Thyroid gland (tissue), 4 donors: ENCODE results near the gene RTL1.

Source experiments
- POLR2A ChIP-seq, 2 donors: fragments of 450-650 bp; IDR thresholded peaks; one replicate each; pipeline ENCODE4 v1.6.1; 2017; ENCODE audit warnings: antibody characterized with exemption in 2 of 2, mild to moderate bottlenecking in 2 of 2, moderate library complexity in 1 of 2
- TF ChIP-seq, protein P1 (sequence below), 6 experiments: fragments of 200-600 bp in 3 of 6; fragments of 450-650 bp in 3 of 6; sonication (generic) in 3 of 6; IDR thresholded peaks; one replicate each; pipeline ENCODE4 v1.5.1; 2016 to 2019; ENCODE audit warnings: antibody characterized with exemption in 6 of 6, mild to moderate bottlenecking in 2 of 6, inconsistent platforms in 1 of 6, moderate library complexity in 1 of 6

DNA sequence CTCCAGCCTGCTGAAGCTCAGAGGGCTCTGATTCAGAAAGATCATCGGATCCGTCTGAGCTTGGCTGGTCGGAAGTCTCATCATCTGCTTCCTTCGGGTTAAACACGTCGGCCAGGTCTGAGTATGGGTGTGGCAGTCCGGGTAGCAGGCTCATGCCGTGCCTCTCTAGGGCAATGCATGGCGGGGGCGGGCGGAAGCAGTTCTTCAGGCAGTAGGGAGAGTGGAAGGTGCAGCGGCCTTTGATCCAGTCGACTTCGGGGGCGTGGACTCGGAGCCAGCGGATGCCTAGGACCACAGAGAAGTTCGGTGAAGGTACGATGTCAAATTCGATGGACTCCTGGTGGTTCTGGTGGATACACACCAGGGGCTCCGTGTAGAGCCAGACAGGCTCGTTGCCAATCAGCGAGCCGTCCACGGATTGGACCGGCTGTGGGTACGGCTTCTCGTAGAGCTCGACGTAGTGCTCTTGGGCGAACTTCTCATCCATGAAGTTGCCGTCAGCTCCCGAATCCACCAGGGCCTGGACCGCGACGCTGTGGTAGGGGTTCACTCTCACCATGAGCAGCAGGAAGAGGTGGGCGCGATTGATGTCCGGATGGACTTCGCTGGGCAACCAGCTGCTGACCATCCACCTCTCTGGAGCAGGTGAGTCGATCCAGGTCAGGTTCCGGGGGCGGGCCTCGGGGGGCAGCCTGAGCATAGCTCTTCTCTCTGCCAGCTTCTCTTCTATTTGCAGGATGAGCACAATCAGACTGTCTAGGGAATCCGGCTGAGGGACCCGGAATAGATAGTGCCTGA is 20.3 kb downstream of the RTL1 start:
- TF ChIP-seq, protein P1, sequence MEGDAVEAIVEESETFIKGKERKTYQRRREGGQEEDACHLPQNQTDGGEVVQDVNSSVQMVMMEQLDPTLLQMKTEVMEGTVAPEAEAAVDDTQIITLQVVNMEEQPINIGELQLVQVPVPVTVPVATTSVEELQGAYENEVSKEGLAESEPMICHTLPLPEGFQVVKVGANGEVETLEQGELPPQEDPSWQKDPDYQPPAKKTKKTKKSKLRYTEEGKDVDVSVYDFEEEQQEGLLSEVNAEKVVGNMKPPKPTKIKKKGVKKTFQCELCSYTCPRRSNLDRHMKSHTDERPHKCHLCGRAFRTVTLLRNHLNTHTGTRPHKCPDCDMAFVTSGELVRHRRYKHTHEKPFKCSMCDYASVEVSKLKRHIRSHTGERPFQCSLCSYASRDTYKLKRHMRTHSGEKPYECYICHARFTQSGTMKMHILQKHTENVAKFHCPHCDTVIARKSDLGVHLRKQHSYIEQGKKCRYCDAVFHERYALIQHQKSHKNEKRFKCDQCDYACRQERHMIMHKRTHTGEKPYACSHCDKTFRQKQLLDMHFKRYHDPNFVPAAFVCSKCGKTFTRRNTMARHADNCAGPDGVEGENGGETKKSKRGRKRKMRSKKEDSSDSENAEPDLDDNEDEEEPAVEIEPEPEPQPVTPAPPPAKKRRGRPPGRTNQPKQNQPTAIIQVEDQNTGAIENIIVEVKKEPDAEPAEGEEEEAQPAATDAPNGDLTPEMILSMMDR (IDR thresholded peaks at IDR 0.05): no peak
- TF ChIP-seq POLR2A (IDR thresholded peaks at IDR 0.05): no peak
